Colonic mucosa (tissue), 4 donors: ENCODE results near the gene SREBF1. TPM values are rescaled to one million over a fixed set of nuclear protein-coding genes. Genes with fewer than 3 reads are reported as not detected.

Source experiments
- DNase-seq: peaks from one replicate; pipeline ENCODE4 v3.0.0-alpha.2; 2020
- H3K27ac ChIP-seq: fragments of 200-600 bp; one replicate; pipeline ENCODE4 v1.8.0; 2021
- H3K27me3 ChIP-seq: fragments of 200-600 bp; one replicate; pipeline ENCODE4 v1.8.0; 2021
- H3K36me3 ChIP-seq: fragments of 200-600 bp; one replicate; pipeline ENCODE4 v1.8.0; 2021
- H3K4me1 ChIP-seq: fragments of 200-600 bp; one replicate; pipeline ENCODE4 v1.8.0; 2021; ENCODE audit warnings: mild to moderate bottlenecking
- H3K4me3 ChIP-seq: fragments of 200-600 bp; one replicate; pipeline ENCODE4 v1.8.0; 2021
- H3K9ac ChIP-seq, 2 donors: one replicate each; pipeline ENCODE4 v1.7.0; 2013; ENCODE audit warnings: control low read depth in 2 of 2, low read depth in 2 of 2, low read length in 2 of 2
- H3K9me3 ChIP-seq: fragments of 200-600 bp; one replicate; pipeline ENCODE4 v1.8.0; 2021
- intact Hi-C: fragments of 100-400 bp; cut with DNase I; formaldehyde crosslinking; loops from one replicate; pipeline ENCODE4 v1.14.1; 2022
- total RNA-seq, 2 donors: library from RNA; stranded (reverse); fragmentation: NEBNext Ultra II Directional in 1 of 2; extraction: Animal tissue kit (Norgen Biotek cat#: 25700) in 1 of 2; gene quantifications; one replicate each; pipeline ENCODE4 v1.2.1, GENCODE V29; 2021
- TF ChIP-seq, protein P1 (sequence below): fragments of 200-600 bp; IDR thresholded peaks from one replicate; pipeline ENCODE4 v1.8.0; 2022; ENCODE audit warnings: antibody characterized with exemption, mild to moderate bottlenecking
- donor health status: healthy.
- donor health status: DM: no; HTN: no; CAD: no.
- donor health status: DM: no; HTN: no; CAD: no.

The SREBF1 gene
- total RNA-seq, 2 donors from 2014 or later = 170 to 174 TPM

DNA sequence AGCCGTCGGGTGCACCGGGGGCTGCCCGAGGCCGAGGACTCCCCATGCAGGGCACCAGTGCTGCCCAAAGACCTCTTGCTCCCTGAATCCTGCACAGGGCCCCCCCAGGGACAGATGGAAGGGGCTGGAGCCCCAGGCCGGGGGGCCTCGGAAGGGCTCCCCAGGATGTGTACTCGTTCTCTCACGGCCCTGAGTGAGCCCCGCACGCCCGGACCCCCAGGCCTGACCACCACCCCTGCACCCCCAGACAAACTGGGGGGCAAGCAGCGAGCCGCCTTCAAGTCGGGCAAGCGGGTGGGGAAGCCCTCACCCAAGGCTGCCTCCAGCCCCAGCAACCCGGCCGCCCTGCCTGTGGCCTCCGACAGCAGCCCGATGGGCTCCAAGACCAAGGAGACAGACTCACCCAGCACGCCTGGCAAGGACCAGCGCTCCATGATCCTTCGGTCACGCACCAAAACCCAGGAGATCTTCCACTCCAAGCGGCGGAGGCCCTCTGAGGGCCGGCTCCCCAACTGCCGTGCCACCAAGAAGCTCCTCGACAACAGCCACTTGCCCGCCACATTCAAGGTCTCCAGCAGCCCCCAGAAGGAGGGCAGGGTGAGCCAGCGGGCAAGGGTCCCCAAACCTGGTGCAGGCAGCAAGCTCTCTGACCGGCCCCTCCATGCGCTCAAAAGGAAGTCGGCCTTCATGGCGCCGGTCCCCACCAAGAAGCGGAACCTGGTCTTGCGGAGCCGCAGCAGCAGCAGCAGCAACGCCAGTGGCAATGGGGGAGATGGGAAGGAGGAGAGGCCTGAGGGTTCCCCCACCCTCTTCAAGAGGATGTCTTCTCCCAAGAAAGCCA, 40.6 kb downstream of the SREBF1 start:
- Histone ChIP-seq H3K4me1 (peaks cover 7% of the 10 kb centered on the region), H3K27me3 (no peaks in the 10 kb centered on the region), H3K9ac (no peak overlapping the region), H3K27ac (no peak overlapping the region), H3K4me3 (no peak overlapping the region), H3K9me3 (no peaks in the 10 kb centered on the region), H3K36me3 (no peaks in the 10 kb centered on the region)
- no peak for DNase-seq
- intact Hi-C loops = no loop called here
- TF ChIP-seq, protein P1, sequence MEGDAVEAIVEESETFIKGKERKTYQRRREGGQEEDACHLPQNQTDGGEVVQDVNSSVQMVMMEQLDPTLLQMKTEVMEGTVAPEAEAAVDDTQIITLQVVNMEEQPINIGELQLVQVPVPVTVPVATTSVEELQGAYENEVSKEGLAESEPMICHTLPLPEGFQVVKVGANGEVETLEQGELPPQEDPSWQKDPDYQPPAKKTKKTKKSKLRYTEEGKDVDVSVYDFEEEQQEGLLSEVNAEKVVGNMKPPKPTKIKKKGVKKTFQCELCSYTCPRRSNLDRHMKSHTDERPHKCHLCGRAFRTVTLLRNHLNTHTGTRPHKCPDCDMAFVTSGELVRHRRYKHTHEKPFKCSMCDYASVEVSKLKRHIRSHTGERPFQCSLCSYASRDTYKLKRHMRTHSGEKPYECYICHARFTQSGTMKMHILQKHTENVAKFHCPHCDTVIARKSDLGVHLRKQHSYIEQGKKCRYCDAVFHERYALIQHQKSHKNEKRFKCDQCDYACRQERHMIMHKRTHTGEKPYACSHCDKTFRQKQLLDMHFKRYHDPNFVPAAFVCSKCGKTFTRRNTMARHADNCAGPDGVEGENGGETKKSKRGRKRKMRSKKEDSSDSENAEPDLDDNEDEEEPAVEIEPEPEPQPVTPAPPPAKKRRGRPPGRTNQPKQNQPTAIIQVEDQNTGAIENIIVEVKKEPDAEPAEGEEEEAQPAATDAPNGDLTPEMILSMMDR = no peak

DNA sequence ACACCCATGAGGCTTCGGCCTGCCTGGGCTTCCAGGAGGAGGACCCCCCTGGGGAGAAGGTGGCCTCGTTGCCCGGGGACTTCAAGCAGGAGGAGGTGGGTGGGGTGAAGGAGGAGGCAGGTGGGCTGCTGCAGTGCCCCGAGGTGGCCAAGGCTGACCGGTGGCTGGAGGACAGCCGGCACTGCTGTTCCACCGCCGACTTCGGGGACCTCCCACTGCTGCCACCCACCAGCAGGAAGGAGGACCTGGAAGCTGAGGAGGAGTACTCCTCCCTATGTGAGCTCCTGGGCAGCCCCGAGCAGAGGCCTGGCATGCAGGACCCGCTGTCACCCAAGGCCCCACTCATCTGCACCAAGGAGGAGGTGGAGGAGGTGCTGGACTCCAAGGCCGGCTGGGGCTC, 41.5 kb downstream of the SREBF1 start:
- Histone ChIP-seq H3K9ac (no peak overlapping the region), H3K4me1 (peaks cover 7% of the 10 kb centered on the region), H3K36me3 (no peaks in the 10 kb centered on the region), H3K27me3 (no peaks in the 10 kb centered on the region), H3K27ac (no peak overlapping the region), H3K9me3 (no peaks in the 10 kb centered on the region), H3K4me3 (no peak overlapping the region)
- intact Hi-C loops = no loop called here
- TF ChIP-seq, protein P1 = no peak
- DNase-seq = no peak

DNA sequence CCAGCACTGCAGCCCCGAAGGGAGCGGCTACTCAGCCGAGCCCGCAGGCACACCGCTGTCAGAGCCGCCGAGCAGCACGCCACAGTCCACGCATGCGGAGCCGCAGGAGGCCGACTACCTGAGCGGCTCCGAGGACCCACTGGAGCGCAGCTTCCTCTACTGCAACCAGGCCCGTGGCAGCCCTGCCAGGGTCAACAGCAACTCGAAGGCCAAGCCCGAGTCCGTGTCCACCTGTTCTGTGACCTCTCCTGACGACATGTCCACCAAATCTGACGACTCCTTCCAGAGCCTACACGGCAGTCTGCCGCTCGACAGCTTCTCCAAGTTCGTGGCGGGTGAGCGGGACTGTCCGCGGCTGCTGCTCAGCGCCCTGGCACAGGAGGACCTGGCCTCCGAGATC, 42.4 kb downstream of the SREBF1 start:
- intact Hi-C loops = no loop called here
- H3K27me3 ChIP-seq = no peaks in the 10 kb centered on the region
- TF ChIP-seq, protein P1 = no peak
- H3K27ac ChIP-seq = no peak overlapping the region
- H3K4me3 ChIP-seq = no peak overlapping the region
- H3K9ac ChIP-seq = no peak overlapping the region
- H3K36me3 ChIP-seq = no peaks in the 10 kb centered on the region
- peaks cover 7% of the 10 kb centered on the region for H3K4me1 ChIP-seq
- DNase-seq = no peak
- H3K9me3 ChIP-seq = no peaks in the 10 kb centered on the region

DNA sequence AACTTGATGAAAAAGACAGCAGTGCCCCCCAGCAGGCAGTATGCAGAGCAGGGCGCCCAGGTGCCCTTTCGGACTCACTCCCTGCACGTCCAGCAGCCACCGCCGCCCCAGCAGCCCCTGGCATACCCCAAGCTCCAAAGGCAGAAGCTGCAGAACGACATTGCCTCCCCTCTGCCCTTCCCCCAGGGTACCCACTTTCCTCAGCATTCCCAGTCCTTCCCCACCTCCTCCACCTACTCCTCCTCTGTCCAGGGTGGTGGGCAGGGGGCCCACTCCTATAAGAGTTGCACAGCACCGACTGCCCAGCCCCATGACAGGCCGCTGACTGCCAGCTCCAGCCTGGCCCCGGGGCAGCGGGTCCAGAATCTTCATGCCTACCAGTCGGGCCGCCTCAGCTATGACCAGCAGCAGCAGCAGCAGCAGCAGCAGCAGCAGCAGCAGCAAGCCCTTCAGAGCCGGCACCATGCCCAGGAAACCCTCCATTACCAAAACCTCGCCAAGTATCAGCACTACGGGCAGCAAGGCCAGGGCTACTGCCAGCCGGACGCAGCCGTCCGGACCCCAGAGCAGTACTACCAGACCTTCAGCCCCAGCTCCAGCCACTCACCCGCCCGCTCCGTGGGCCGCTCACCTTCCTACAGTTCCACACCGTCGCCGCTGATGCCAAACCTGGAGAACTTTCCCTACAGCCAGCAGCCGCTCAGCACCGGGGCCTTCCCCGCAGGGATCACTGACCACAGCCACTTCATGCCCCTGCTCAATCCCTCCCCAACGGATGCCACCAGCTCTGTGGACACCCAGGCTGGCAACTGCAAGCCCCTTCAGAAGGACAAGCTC, 43.2 kb downstream of the SREBF1 start:
- Histone ChIP-seq H3K27me3 (no peaks in the 10 kb centered on the region), H3K4me3 (no peak overlapping the region), H3K27ac (no peak overlapping the region), H3K9me3 (no peaks in the 10 kb centered on the region), H3K36me3 (no peaks in the 10 kb centered on the region), H3K9ac (no peak overlapping the region), H3K4me1 (peaks cover 7% of the 10 kb centered on the region)
- intact Hi-C loops = no loop called here
- no peak for DNase-seq
- TF ChIP-seq, protein P1 = no peak

- H3K4me3 ChIP-seq = no peak overlapping the region
- no peak overlapping the region for H3K9ac ChIP-seq
- intact Hi-C loops = no loop called here
- DNase-seq = no peak
- TF ChIP-seq, protein P1 = no peak
- H3K36me3 ChIP-seq = no peaks in the 10 kb centered on the region
- H3K4me1 ChIP-seq = peaks cover 7% of the 10 kb centered on the region
- H3K27me3 ChIP-seq = no peaks in the 10 kb centered on the region
- no peaks in the 10 kb centered on the region for H3K9me3 ChIP-seq
- no peak overlapping the region for H3K27ac ChIP-seq
Observed at GRCh38 chr17:17792551-17793377, 44.0 kb downstream of the SREBF1 start.
